AG04449 (cell line): ENCODE data around the gene NDRG3.
"Not testable (repeated sequence)": the region's sequence is repeated elsewhere in the genome, so short reads cannot be mapped to it uniquely, and the experiment has no call there.

Experiments
- CTCF ChIA-PET: fragments of 350-600 bp; formaldehyde crosslinking; extraction: SDS; loops from one replicate; lab custom pipeline; 2021; ENCODE audit warnings: antibody characterized with exemption; lab: Yijun Ruan, JAX
- POLR2A ChIA-PET: fragments of 400-600, 350-600 bp; formaldehyde crosslinking; extraction: SDS; loops from one replicate; lab custom pipeline; 2020; ENCODE audit warnings: antibody characterized with exemption, inconsistent platforms; lab: Yijun Ruan, JAX
- DNase-seq: peaks from one replicate; pipeline ENCODE4 v3.0.0-alpha.2; 2010; ENCODE audit warnings: low read depth, low spot score
- H3K4me3 ChIP-seq: 2 replicates; pipeline ENCODE4 v1.5.1; 2011; ENCODE audit warnings: low read depth, mild to moderate bottlenecking, control low read depth, low read length
- TF ChIP-seq, protein P1 (sequence below): IDR thresholded peaks from one replicate; pipeline ENCODE4 v1.5.1; 2011; ENCODE audit warnings: mild to moderate bottlenecking, moderate library complexity, low read length, control low read depth, inconsistent platforms; ENCODE audit not compliant: insufficient read depth; ENCODE audit errors: missing control alignments

Gene NDRG3

DNA sequence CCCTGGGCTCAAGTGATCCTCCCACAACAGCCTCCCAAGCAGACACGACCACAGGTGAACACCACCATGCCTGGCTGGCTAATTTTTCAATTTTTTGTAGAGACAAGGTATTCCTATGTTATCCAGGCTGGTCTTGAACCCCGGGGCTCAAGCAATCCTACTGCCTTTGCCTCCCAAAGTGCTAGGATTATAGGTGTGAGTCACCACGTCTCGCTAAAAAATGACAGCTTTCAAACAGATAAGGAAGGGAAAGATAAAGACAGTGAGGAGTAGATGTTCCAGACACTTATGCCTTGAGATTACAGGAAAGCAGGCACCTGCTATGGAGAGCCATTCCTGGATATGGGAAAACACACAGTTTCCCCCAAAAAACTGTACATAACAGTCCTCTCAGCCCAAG, 58.9 kb downstream of the NDRG3 start:
- CTCF ChIA-PET: interaction anchor here (0.7 to 1.7 kb wide), 2 partner anchors 21 to 68 kb away, joined by 3 to 6 read pairs; no protein-coding TSS in a partner anchor
- H3K4me3 ChIP-seq: no peak overlapping the region
- DNase-seq: no peak
- TF ChIP-seq, protein P1, sequence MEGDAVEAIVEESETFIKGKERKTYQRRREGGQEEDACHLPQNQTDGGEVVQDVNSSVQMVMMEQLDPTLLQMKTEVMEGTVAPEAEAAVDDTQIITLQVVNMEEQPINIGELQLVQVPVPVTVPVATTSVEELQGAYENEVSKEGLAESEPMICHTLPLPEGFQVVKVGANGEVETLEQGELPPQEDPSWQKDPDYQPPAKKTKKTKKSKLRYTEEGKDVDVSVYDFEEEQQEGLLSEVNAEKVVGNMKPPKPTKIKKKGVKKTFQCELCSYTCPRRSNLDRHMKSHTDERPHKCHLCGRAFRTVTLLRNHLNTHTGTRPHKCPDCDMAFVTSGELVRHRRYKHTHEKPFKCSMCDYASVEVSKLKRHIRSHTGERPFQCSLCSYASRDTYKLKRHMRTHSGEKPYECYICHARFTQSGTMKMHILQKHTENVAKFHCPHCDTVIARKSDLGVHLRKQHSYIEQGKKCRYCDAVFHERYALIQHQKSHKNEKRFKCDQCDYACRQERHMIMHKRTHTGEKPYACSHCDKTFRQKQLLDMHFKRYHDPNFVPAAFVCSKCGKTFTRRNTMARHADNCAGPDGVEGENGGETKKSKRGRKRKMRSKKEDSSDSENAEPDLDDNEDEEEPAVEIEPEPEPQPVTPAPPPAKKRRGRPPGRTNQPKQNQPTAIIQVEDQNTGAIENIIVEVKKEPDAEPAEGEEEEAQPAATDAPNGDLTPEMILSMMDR: no peak
- POLR2A ChIA-PET: no interaction called here

DNA sequence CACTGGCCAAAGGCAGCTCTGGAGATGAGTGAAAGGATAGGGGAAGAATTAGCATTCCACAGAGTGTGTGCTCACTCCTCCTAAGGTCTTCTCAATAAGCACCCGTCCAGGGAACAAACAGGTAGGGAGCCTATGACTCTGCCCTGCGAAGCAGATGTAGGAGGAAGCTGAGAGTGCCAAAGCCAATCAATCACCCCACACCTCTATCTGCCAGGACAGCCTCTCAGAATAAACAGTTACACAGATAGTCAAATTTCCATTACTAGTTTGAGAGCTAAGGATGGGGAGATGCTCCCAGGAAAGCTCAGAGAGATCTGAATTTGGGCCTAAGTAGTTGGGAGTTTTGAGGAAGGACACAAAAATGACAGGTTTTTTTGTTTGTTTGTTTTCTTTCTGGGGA, 59.4 kb downstream of the NDRG3 start:
- CTCF ChIA-PET: interaction anchor here (1.7 kb wide), 1 partner anchor 20 kb away, joined by 6 read pairs; no protein-coding TSS in a partner anchor
- DNase-seq: no peak
- TF ChIP-seq, protein P1: no peak
- H3K4me3 ChIP-seq: no peak overlapping the region
- POLR2A ChIA-PET: no interaction called here

DNA sequence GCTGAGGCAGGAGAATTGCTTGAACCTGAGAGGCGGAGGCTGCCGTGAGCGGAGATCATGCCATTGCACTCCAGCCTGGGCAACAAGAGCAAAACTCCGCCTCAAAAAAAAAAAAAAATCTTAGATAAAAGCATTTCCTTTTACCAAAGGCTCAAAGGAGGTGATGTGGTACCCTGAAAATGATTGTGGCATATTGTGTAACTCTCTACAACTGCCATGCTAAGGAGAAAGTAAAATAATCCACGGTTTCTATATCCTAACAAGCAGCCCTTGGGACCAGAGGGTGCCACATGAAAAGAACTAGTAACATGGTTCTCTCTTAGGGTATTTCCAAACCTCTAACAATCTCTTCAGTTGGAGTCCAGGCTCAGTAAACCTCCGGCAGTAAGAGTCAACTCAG, 61.1 kb downstream of the NDRG3 start:
- no peak overlapping the region for H3K4me3 ChIP-seq
- ChIA-PET POLR2A (no interaction called here), CTCF (interaction anchor here (0.6 to 0.7 kb wide), 2 partner anchors 69 to 71 kb away, joined by 3 read pairs; no protein-coding TSS in a partner anchor)
- DNase-seq: no peak
- TF ChIP-seq, protein P1: no peak

DNA sequence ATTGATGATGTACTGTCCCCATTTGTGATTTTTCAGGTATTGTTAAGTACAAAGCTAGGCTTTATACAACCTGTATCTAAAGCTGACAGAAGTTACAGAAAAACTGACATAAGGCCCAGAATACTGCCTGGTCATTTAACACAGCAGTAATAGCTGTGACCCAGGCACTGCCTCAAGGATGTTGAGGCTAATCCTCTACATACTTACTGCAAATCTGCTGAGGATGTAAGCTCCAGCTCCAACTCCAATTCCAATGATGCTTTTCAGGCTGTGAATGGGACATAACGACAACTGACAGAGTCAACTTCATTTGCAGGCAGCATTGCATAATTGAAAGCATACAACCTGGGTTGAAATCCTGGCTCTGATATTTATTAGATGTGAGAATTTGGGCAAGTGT, 63.6 kb downstream of the NDRG3 start:
- TF ChIP-seq, protein P1: no peak
- DNase-seq: no peak
- ChIA-PET CTCF (interaction anchor here (1.1 kb wide), 1 partner anchor 92 kb away, joined by 3 read pairs; the partner anchor contains the start of gene DSN1), POLR2A (no interaction called here)
- H3K4me3 ChIP-seq: no peak overlapping the region

DNA sequence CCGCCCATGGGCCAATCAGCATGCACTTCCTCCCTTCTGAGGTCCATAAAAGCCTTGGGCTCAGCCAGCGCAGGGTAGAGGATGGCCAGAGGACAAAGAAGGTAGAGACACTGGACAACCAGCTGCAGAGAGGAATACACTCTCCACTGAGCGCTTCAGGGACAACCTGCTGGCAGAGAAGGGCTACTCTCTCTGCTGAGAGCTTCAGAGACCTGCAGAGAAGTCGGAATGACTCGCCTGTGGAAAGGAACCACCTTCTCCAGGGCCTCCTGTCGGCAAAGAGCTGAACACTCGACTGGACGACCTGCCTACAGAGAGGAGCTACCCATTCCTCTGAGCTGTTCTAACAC, 68.5 kb downstream of the NDRG3 start:
- no peak overlapping the region for H3K4me3 ChIP-seq
- CTCF ChIA-PET: no interaction called here
- TF ChIP-seq, protein P1: no peak
- POLR2A ChIA-PET: no interaction called here
- DNase-seq: no peak

DNA sequence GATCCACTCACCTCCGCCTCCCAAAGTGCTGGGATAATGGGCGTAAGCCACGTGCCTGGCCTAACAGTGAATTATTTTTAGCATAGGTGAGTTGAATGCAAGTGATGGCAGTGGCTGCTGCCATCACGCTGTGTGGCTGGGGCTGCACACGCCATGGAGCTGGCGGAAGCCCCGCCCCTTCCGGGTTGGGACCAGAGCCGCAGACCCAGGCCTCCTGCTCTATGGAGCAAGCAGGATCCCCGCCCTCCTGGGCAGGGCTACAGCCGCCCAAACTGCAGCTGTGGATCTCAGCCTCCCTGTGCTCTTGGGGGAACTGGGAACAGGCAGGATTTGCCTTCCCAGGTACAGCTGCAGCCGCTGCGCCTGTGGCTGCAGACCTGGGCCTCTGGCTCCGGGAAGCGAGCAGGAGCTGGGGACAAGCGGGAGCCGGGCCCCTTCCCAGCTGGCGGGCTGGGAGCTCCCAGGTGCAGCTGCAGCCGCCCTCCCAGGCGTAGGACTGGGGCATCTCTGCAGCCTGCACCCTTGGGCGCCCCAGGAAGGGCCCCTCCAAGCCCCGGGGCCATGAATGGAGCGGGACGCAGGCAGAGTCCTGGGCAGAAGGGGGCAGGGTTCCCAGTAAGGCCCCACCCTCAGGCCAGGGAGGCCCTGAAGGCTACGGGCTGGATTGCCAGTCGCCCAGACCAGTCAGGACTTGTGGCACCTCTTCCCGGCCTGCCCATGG, 69.0 kb downstream of the NDRG3 start:
- TF ChIP-seq, protein P1: no peak
- CTCF ChIA-PET: no interaction called here
- POLR2A ChIA-PET: no interaction called here
- no peak for DNase-seq
- no peak overlapping the region for H3K4me3 ChIP-seq

DNA sequence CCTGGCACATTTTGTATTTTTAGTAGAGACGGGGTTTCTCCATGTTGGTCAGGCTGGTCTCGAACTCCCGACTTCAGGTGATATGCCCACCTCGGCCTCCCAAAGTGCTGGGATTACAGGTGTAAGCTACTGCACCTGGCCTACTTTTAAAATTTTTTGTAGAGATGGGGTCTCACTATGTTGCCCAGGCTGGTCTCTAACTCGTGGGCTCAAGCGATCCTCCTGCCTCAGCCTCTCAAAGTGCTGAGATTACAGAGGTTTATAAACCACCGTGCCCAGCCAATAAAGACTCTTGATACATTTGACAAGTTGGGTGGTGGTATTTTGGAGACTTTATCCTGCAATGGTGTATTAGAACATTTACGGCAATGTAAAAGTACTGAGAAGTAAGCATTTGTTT, 70.3 kb downstream of the NDRG3 start:
- CTCF ChIA-PET: interaction anchor here (1.2 kb wide), 1 partner anchor 9 kb away, joined by 3 read pairs; no protein-coding TSS in a partner anchor
- POLR2A ChIA-PET: not testable (repeated sequence)

More for the DNA sequence above, 70.3 kb downstream of the NDRG3 start:
- H3K4me3 ChIP-seq, DNase-seq: not testable (repeated sequence)
